Measurements from ENCODE around the gene MEMO1. TPM values are rescaled to one million over a fixed set of nuclear protein-coding genes. Genes with fewer than 3 reads are reported as not detected.
"Not testable (repeated sequence)": the region's sequence is repeated elsewhere in the genome, so short reads cannot be mapped to it uniquely, and the experiment has no call there.

The MEMO1 gene
- total RNA-seq, 1 donor from 2014 or later: 32.2 TPM

DNA sequence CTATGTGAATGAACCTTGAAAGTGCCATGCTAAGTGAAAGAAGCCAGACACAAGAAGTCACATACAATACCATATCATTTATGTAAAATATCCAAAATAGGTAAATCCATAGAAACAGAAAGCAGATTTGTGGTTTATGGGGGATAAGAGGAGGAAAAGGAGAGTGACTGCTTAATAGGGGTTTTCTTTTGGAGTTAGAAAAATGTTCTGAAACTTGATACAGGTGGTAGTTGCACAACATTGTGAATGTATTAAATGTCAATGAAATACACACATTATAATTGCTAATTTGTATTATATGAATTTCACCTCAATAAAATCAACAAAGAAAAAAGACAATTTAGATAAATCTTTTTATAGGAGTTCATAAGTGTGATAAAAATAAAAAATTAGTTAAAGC lies 37.1 kb downstream of the MEMO1 start:
- TF ChIP-seq, protein P1, sequence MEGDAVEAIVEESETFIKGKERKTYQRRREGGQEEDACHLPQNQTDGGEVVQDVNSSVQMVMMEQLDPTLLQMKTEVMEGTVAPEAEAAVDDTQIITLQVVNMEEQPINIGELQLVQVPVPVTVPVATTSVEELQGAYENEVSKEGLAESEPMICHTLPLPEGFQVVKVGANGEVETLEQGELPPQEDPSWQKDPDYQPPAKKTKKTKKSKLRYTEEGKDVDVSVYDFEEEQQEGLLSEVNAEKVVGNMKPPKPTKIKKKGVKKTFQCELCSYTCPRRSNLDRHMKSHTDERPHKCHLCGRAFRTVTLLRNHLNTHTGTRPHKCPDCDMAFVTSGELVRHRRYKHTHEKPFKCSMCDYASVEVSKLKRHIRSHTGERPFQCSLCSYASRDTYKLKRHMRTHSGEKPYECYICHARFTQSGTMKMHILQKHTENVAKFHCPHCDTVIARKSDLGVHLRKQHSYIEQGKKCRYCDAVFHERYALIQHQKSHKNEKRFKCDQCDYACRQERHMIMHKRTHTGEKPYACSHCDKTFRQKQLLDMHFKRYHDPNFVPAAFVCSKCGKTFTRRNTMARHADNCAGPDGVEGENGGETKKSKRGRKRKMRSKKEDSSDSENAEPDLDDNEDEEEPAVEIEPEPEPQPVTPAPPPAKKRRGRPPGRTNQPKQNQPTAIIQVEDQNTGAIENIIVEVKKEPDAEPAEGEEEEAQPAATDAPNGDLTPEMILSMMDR (IDR thresholded peaks at IDR 0.05): no peak
- no peaks in the 10 kb centered on the region for H3K27me3 ChIP-seq
- no peaks in the 10 kb centered on the region for H3K36me3 ChIP-seq
- intact Hi-C loops (cut with DNase I): no loop called here
- no peak overlapping the region for H3K4me3 ChIP-seq
- DNase-seq (no peak), ATAC-seq (no peak)
- no peak overlapping the region for H3K27ac ChIP-seq
- no peaks in the 10 kb centered on the region for H3K4me1 ChIP-seq
- H3K9me3 ChIP-seq: no peaks in the 10 kb centered on the region

DNA sequence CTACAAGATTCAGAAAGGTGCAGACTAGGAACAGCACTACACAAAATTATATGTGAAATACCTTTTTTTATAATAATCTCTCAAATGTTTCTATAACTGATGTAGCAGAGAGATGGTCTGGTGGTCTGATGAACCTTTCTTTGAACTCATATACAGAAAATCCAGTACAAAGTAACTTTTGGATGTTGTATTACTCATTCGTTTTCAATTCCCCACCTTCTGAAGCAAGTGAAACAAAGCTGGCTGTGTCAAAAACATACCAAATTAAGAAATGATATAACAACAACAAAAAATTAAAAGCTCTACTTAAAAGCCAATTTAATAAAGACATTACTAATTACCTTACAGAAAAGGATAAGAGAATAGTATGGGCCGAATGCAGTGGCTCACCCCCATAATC lies 38.7 kb downstream of the MEMO1 start:
- Histone ChIP-seq H3K27me3 (no peaks in the 10 kb centered on the region), H3K27ac (no peak overlapping the region), H3K36me3 (no peaks in the 10 kb centered on the region), H3K4me1 (no peaks in the 10 kb centered on the region), H3K4me3 (no peak overlapping the region), H3K9me3 (no peaks in the 10 kb centered on the region)
- DNase-seq (no peak), ATAC-seq (no peak)
- intact Hi-C loops (cut with DNase I): no loop called here
- TF ChIP-seq, protein P1 (IDR thresholded peaks at IDR 0.05): no peak

DNA sequence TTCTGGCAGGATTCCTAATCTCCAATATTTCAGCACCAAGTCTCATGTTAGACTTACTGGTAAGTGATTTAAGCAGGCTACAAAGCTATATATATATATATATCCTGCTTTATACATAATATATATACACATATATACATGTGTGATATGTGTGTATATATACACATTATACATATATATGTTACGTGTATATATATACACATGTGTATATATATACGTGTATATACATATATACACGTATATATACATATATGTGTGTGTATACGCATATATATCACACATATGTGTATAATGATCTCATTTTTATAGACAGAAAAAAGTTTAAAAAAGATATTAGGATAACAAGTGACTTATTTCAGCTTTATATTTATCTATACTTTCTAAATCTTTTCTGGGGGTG lies 41.6 kb downstream of the MEMO1 start:
- DNase-seq: no peak
- Histone ChIP-seq H3K4me1 (no peaks in the 10 kb centered on the region), H3K9me3 (no peaks in the 10 kb centered on the region), H3K27me3 (no peaks in the 10 kb centered on the region), H3K27ac (no peak overlapping the region), H3K36me3 (no peaks in the 10 kb centered on the region), H3K4me3 (no peak overlapping the region)
- intact Hi-C loops (cut with DNase I): no loop called here
- no peak for ATAC-seq
- TF ChIP-seq, protein P1 (IDR thresholded peaks at IDR 0.05): no peak

DNA sequence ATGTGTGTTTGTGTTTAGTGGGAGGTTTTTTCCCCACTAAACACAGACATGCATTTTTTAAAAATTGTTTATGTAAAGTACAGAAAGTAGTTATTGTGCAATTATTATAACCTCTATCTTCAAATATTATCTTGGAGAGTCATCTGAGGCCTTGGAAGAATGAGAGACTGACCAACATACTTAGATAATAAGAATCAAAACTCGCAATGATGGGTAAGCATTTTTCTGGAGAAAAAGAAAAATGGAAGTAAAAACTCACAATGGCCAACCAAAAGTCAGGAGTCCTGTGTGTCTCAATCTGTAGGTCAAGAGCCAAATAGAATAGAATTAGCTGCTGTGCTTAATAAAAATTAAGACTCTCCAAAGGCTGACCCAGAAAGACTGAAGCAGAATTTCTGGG lies 43.0 kb downstream of the MEMO1 start:
- intact Hi-C loops (cut with DNase I): no loop called here
- ATAC-seq (no peak), DNase-seq (no peak)
- no peaks in the 10 kb centered on the region for H3K4me1 ChIP-seq
- H3K27ac ChIP-seq: no peak overlapping the region
- H3K27me3 ChIP-seq: no peaks in the 10 kb centered on the region
- H3K36me3 ChIP-seq: no peaks in the 10 kb centered on the region
- H3K9me3 ChIP-seq: no peaks in the 10 kb centered on the region
- TF ChIP-seq, protein P1 (IDR thresholded peaks at IDR 0.05): no peak
- no peak overlapping the region for H3K4me3 ChIP-seq

DNA sequence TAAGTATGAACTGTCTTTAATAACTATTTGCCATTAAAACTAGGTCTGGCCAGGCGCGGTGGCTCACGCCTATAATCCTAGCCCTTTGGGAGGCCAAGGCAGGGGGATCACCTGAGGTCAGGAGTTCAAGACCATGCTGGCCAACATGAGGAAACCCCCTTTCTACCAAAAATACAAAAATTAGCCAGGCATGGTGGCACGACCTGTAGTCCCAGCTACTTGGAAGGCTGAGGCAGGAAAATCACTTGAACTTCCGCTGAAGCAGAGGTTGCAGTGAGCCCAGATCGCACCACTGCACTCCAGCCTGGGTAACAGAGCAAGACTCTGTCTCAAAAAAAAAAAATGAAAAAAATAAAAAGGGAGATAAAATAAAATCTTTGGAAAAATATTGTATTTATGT lies 44.4 kb downstream of the MEMO1 start:
- H3K27me3 ChIP-seq; intact Hi-C loops (cut with DNase I); H3K4me3 ChIP-seq; H3K4me1 ChIP-seq; DNase-seq; ATAC-seq; H3K27ac ChIP-seq; H3K9me3 ChIP-seq; H3K36me3 ChIP-seq: not testable (repeated sequence)

DNA sequence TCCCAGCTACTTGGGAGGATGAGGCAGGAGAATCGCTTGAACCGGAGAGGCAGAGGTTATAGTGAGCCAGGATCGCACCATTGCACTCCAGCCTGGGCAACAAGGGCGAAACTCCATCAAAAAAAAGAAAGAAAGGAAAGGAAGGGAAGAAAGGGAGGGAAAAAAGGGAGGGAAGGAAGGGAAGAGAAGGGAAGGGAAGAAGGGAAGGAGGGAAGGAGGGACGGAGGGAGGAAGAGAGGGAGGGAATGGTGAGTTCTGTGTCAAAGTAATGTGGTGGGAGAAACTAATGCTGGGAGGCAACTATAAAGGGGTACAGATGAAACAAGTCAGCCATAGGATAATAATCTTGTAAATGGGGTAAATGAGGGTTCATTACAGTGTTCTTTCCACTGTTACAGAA lies 45.7 kb downstream of the MEMO1 start:
- H3K27me3 ChIP-seq: no peaks in the 10 kb centered on the region
- ATAC-seq (no peak), DNase-seq (no peak)
- no peaks in the 10 kb centered on the region for H3K36me3 ChIP-seq
- intact Hi-C loops (cut with DNase I): no loop called here
- no peaks in the 10 kb centered on the region for H3K4me1 ChIP-seq
- no peak overlapping the region for H3K4me3 ChIP-seq
- no peak overlapping the region for H3K27ac ChIP-seq
- TF ChIP-seq, protein P1 (IDR thresholded peaks at IDR 0.05): no peak
- H3K9me3 ChIP-seq: no peaks in the 10 kb centered on the region

Data from upper lobe of right lung (tissue), 1 donor.